Left ventricle myocardium inferior (tissue), 1 donor: ENCODE data around the gene G6PC1. TPM values are rescaled to one million over a fixed set of nuclear protein-coding genes. Genes with fewer than 3 reads are reported as not detected.
"Not testable (repeated sequence)": the region's sequence is repeated elsewhere in the genome, so short reads cannot be mapped to it uniquely, and the experiment has no call there.

Source experiments
- DNase-seq: peaks from one replicate; pipeline ENCODE4 v3.0.0-alpha.2; 2020
- H3K27ac ChIP-seq: fragments of 200-600 bp; replicated peaks from 2 replicates; pipeline ENCODE4 v1.8.0; 2021
- H3K27me3 ChIP-seq: fragments of 200-600 bp; 2 replicates; pipeline ENCODE4 v1.8.0; 2021; ENCODE audit warnings: low read depth
- H3K36me3 ChIP-seq: fragments of 200-600 bp; 2 replicates; pipeline ENCODE4 v1.8.0; 2021
- H3K4me1 ChIP-seq: fragments of 200-600 bp; 2 replicates; pipeline ENCODE4 v1.8.0; 2021
- H3K4me3 ChIP-seq: fragments of 200-600 bp; 2 replicates; pipeline ENCODE4 v1.8.0; 2021; ENCODE audit warnings: mild to moderate bottlenecking, moderate library complexity
- H3K9me3 ChIP-seq: fragments of 200-600 bp; replicated peaks from 2 replicates; pipeline ENCODE4 v1.8.0; 2021
- CTCF ChIP-seq: fragments of 200-600 bp; IDR thresholded peaks from 2 replicates; pipeline ENCODE4 v1.8.0; 2021; ENCODE audit warnings: antibody characterized with exemption, mild to moderate bottlenecking, borderline replicate concordance
- intact Hi-C: fragments of 100-400 bp; cut with micrococcal nuclease; formaldehyde crosslinking; loops from one replicate; pipeline ENCODE4 v1.11.0; 2022
- long read RNA-seq: library from polyadenylated mRNA; unstranded; transcript quantifications from one replicate; pipeline ENCODE4 v2.0.0, GENCODE V29; 2021
- total RNA-seq: library from RNA; stranded (reverse); fragmentation: NEBNext Ultra II Directional; extraction: Animal tissue kit (Norgen Biotek cat#: 25700); gene quantifications from one replicate; pipeline ENCODE4 v1.2.1, GENCODE V29; 2021
- donor health status: DM: no; HTN: yes; CAD: no; lungs with severe emphysema.

Gene G6PC1
- not detected for total RNA-seq
- long read RNA-seq: 0 reads

DNA sequence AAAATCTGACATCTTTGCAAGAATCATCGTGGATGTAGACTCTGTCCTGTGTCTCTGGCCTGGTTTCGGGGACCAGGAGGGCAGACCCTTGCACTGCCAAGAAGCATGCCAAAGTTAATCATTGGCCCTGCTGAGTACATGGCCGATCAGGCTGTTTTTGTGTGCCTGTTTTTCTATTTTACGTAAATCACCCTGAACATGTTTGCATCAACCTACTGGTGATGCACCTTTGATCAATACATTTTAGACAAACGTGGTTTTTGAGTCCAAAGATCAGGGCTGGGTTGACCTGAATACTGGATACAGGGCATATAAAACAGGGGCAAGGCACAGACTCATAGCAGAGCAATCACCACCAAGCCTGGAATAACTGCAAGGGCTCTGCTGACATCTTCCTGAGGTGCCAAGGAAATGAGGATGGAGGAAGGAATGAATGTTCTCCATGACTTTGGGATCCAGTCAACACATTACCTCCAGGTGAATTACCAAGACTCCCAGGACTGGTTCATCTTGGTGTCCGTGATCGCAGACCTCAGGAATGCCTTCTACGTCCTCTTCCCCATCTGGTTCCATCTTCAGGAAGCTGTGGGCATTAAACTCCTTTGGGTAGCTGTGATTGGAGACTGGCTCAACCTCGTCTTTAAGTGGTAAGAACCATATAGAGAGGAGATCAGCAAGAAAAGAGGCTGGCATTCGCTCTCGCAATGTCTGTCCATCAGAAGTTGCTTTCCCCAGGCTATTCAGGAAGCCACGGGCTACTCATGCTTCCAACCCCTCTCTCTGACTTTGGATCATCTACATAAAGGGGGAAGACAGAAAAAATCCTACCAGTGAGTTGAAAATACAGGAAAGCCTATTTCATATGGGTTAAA is at the start of gene G6PC1:
G6PC1 (plus strand) TSS at position 340 of the 872 bp plus-strand sequence; CDS start at position 418, 78 bp downstream.
- no peaks in the 10 kb centered on the region for H3K27me3 ChIP-seq
- H3K9me3 ChIP-seq: no peaks in the 10 kb centered on the region
- no peak for DNase-seq
- H3K4me3 ChIP-seq: no peak within 1 kb of the TSS
- H3K4me1 ChIP-seq: no peaks in the 10 kb centered on the region
- intact Hi-C loops: no loop called here
- no peaks in the 10 kb centered on the region for H3K36me3 ChIP-seq
- H3K27ac ChIP-seq: no peak within 1 kb of the TSS
- TF ChIP-seq CTCF: no peak

GRCh38 chr17:42850954-42851353 is 49.6 kb upstream of the G6PC1 start, which contains the start of gene AOC3:
TSS of gene AOC3 (plus strand) at chr17:42851199. CDS start at chr17:42851344, 145 bp downstream.
- peaks cover 13% of the 10 kb centered on the region for H3K27me3 ChIP-seq
- peaks cover 28% of the 10 kb centered on the region for H3K4me1 ChIP-seq
- no peaks in the 10 kb centered on the region for H3K36me3 ChIP-seq
- peak within 1 kb of the TSS; percentile 52 for H3K27ac ChIP-seq
- no peaks in the 10 kb centered on the region for H3K9me3 ChIP-seq
- H3K4me3 ChIP-seq: peak within 1 kb of the TSS; percentile 56
- peak; percentile 36 for DNase-seq
- intact Hi-C loops: no loop called here
- no peak for TF ChIP-seq CTCF

DNA sequence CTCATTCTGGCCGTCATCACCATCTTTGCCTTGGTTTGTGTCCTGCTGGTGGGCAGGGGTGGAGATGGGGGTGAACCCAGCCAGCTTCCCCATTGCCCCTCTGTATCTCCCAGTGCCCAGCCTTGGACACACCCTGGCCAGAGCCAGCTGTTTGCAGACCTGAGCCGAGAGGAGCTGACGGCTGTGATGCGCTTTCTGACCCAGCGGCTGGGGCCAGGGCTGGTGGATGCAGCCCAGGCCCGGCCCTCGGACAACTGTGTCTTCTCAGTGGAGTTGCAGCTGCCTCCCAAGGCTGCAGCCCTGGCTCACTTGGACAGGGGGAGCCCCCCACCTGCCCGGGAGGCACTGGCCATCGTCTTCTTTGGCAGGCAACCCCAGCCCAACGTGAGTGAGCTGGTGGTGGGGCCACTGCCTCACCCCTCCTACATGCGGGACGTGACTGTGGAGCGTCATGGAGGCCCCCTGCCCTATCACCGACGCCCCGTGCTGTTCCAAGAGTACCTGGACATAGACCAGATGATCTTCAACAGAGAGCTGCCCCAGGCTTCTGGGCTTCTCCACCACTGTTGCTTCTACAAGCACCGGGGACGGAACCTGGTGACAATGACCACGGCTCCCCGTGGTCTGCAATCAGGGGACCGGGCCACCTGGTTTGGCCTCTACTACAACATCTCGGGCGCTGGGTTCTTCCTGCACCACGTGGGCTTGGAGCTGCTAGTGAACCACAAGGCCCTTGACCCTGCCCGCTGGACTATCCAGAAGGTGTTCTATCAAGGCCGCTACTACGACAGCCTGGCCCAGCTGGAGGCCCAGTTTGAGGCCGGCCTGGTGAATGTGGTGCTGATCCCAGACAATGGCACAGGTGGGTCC is 49.0 kb upstream of the G6PC1 start:
- intact Hi-C loops, H3K9me3 ChIP-seq, DNase-seq, H3K36me3 ChIP-seq: not testable (repeated sequence)
- Histone ChIP-seq H3K4me3 (peak overlapping the region; percentile 56), H3K4me1 (peaks cover 23% of the 10 kb centered on the region), H3K27ac (peak overlapping the region; percentile 52), H3K27me3 (peaks cover 13% of the 10 kb centered on the region)

DNA sequence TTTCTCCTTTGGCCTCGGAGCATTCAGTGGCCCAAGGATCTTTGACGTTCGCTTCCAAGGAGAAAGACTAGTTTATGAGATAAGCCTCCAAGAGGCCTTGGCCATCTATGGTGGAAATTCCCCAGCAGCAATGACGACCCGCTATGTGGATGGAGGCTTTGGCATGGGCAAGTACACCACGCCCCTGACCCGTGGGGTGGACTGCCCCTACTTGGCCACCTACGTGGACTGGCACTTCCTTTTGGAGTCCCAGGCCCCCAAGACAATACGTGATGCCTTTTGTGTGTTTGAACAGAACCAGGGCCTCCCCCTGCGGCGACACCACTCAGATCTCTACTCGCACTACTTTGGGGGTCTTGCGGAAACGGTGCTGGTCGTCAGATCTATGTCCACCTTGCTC is 48.2 kb upstream of the G6PC1 start:
- Histone ChIP-seq H3K27me3 (peaks cover 13% of the 10 kb centered on the region), H3K4me1 (peaks cover 16% of the 10 kb centered on the region), H3K4me3 (peak overlapping the region; percentile 56), H3K27ac (peak overlapping the region; percentile 52), H3K36me3 (no peaks in the 10 kb centered on the region), H3K9me3 (no peaks in the 10 kb centered on the region)
- intact Hi-C loops: no loop called here
- no peak for DNase-seq
- no peak for TF ChIP-seq CTCF

DNA sequence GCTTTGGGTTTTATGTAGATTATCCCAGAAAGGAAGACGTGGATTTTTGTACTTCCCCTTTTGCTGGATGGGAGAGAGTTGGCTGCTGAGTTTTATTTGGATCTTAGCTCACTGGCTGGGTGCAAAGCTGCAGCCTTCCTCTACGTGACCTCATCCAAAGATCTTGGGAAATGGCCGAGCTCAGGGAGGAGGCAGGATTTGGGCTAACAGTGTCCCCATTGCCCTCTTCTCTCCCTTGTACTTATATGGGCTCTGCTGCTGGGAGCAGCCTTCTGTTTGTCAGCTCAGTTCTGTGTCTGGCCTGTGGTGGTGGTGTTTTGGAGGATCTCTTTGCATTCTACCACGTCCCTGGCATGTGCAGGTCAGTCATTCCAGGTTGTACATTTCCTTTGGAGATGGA is 47.6 kb upstream of the G6PC1 start:
- intact Hi-C loops: no loop called here
- no peak for TF ChIP-seq CTCF
- H3K27ac ChIP-seq: peak overlapping the region; percentile 52
- H3K4me1 ChIP-seq: peaks cover 14% of the 10 kb centered on the region
- H3K27me3 ChIP-seq: peaks cover 13% of the 10 kb centered on the region
- no peaks in the 10 kb centered on the region for H3K9me3 ChIP-seq
- DNase-seq: no peak
- H3K4me3 ChIP-seq: peak overlapping the region; percentile 56
- no peaks in the 10 kb centered on the region for H3K36me3 ChIP-seq
